ENCODE data around the gene GYS2. TPM values are rescaled to one million over a fixed set of nuclear protein-coding genes. Genes with fewer than 3 reads are reported as not detected.

The GYS2 gene
- total RNA-seq, 4 donors from 2014 or later, result 3.1 to 17.0 (median 7.3) TPM; not detected in 1

DNA sequence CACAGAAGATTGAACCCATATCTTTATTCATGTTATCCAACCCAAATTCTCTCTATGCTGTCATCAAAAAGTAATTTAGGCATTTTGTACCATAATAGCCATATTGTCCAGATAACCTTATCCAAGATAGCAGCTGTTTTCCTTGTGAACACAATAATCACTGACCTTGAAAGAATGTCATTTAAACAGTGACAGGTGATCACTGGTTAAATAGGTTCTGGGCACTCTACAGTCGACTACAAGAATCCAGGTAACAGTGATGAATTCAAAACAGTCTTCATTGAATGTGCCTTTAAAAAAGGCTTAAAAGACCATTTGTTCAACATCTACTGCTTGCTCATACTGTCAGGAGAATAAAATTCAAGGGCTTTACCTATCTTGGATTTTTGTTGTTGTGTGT lies 83.1 kb downstream of the GYS2 start:
- TF ChIP-seq, protein P1, sequence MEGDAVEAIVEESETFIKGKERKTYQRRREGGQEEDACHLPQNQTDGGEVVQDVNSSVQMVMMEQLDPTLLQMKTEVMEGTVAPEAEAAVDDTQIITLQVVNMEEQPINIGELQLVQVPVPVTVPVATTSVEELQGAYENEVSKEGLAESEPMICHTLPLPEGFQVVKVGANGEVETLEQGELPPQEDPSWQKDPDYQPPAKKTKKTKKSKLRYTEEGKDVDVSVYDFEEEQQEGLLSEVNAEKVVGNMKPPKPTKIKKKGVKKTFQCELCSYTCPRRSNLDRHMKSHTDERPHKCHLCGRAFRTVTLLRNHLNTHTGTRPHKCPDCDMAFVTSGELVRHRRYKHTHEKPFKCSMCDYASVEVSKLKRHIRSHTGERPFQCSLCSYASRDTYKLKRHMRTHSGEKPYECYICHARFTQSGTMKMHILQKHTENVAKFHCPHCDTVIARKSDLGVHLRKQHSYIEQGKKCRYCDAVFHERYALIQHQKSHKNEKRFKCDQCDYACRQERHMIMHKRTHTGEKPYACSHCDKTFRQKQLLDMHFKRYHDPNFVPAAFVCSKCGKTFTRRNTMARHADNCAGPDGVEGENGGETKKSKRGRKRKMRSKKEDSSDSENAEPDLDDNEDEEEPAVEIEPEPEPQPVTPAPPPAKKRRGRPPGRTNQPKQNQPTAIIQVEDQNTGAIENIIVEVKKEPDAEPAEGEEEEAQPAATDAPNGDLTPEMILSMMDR (IDR thresholded peaks at IDR 0.05; ENCODE audit: low read depth), result no peak

DNA sequence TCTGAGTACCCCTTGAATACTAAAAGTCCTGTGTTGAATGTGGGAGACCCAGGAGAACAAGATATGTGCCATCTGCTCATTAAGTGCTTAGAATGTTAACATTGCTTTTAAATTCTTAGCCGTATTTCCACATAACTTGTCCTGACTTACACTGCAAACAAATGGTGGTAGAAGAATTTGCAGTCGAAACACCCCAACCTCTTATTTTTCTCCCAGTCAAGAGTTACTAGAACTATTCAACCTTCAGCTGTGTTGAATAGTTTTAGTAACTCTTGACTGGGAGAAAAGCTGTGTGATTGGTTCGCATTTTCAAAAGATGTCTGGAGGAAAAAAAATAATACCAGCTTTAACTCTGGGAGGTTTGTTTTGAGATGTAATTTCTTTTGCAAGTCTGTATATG lies 86.2 kb downstream of the GYS2 start:
- TF ChIP-seq, protein P1 (IDR thresholded peaks at IDR 0.05; ENCODE audit: low read depth), result no peak

DNA sequence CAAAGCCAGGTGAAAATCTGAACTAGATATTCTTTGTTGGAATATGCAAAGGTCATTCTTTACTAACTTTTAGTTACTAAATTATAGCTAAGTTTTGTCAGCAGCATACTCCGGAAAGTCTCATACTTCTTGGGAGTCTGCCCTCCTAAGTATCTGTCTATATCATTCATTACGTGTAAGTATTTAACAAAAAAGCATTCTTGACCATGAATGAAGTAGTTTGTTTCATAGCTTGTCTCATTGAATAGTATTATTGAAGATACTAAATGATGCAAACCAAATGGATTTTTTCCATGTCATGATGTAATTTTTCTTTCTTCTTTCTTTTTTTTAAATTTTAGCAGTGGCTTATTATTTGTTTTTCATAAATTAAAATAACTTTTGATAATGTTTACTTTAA lies 88.4 kb downstream of the GYS2 start:
- TF ChIP-seq, protein P1 (IDR thresholded peaks at IDR 0.05; ENCODE audit: low read depth), result no peak

DNA sequence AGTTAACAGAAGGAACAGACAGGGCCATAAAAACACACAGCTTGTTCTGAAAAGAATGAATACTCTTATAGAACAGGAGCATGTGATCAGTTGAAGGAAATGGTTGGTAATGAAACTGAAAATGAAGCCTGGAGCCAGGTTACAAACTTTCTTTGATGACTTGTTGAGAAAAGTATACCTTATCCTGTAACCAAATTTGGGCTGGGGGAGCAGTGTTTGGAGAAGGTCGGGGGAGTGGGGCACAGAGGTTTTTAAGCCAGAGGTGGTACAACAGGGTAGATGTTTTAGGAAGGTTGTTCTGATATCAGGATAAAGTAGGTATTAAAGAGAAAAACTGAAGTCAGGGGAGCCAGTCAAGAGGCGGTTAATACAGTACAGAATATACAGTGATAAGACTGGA lies 94.9 kb downstream of the GYS2 start:
- TF ChIP-seq, protein P1 (IDR thresholded peaks at IDR 0.05; ENCODE audit: low read depth), result no peak

DNA sequence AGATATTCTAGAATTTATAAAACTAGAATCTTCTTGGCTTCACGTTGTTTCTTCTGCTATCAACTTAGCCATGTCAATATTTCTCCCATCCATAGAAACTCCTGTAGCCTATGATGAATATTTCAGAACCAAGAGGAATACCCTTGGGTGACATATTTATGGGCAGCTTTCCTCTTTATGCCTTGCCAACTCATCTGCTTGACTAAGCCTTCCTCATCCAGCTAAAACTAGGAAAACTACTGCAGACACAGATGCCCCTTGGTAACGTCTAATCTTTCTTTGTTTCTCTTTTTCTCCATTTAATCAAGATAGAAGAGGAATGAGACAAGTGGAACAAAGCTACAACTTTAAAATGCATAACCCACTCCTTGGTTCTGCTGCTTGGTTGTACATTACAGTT lies 96.8 kb downstream of the GYS2 start:
- TF ChIP-seq, protein P1 (IDR thresholded peaks at IDR 0.05; ENCODE audit: low read depth), result no peak

DNA sequence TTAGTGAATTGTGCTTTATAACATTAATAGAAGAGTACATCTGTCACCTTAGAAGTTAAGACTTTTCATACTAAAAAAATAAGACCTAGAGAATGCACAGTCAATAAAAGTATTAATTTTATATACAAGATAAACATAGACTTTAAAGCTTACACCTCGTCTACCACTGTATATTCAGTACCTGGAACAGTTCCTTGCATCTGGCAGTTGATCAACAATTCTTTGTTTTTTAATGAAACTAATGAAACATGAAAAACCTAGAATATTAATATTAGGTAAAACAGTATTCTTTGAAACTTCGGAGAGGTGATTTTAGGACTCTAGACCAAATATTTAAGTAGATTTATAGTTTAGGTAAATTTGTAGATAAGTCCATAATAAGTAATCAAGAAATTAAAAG lies 98.8 kb downstream of the GYS2 start:
- TF ChIP-seq, protein P1 (IDR thresholded peaks at IDR 0.05; ENCODE audit: low read depth), result no peak

DNA sequence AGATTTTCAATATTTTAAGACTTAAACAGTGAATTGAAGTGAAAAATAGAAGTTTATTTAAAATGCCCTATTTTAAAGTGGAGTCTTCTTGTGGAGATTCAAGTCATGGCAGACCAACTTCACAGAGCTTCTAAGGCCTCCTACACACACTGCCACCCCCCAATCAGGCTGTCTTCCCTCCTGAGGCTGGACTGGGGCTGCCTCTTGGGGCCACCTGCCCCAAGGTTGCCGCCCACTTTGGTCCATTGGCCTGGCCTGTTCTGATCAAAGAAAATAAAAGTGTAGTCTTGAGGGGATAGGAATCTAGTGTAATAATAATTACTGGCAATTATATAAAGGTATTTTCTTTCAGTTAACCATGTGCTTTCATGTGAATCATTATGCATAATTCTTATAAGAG lies 101.8 kb downstream of the GYS2 start:
- TF ChIP-seq, protein P1 (IDR thresholded peaks at IDR 0.05; ENCODE audit: low read depth), result no peak

DNA sequence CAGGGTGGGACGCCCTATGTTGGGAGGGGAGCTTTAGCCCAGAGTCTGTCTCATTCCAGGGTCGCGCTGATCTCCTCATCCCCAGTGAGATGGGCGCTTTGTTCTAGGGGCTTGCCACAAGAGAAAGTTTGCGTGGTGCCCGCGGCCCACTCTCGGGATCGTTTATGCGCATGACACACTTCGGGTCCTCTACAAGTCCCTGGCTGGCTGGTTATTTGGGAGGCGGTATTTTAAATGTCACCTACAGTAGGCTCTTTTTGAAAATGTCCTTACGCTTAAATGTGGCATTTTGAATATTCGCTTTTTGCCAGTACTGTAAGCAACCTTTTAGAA lies 102.5 kb downstream of the GYS2 start:
- TF ChIP-seq, protein P1 (IDR thresholded peaks at IDR 0.05; ENCODE audit: low read depth), result no peak

Data from subcutaneous adipose tissue (tissue), 4 donors.